ENCODE measurements around the gene CCZ1. TPM values are rescaled to one million over a fixed set of nuclear protein-coding genes. Genes with fewer than 3 reads are reported as not detected.
"Not testable (repeated sequence)": the region's sequence is repeated elsewhere in the genome, so short reads cannot be mapped to it uniquely, and the experiment has no call there.

Gene CCZ1
- total RNA-seq, 1 experiment from 2014 or later = 81.7 TPM

GRCh38 chr7:5869691-5870090 is 28.8 kb upstream of the CCZ1 start:
- H2AFZ ChIP-seq = no peak overlapping the region
- no peak overlapping the region for H3K27ac ChIP-seq
- no peaks in the 10 kb centered on the region for H4K20me1 ChIP-seq (ENCODE audit: insufficient read depth)
- no peaks in the 10 kb centered on the region for H3K36me3 ChIP-seq (ENCODE audit: low read depth)
- 0 out of 2 replicates have a peak, but pooled peaks cover 3% of the 10 kb centered on the region for H3F3A ChIP-seq (ENCODE audit: insufficient read depth, low read depth)
- POLR2A ChIA-PET (ENCODE audit: unreplicated experiment) = no interaction called here
- no peaks in the 10 kb centered on the region for H3K9me3 ChIP-seq (ENCODE audit: insufficient read depth, low read depth)
- no peaks in the 10 kb centered on the region for H3K79me2 ChIP-seq (ENCODE audit: low read depth)
- no peak for DNase-seq
- H3K27me3 ChIP-seq (ENCODE audit: insufficient read depth, low read depth) = peaks cover 3% of the 10 kb centered on the region
- no peak overlapping the region for H3K4me2 ChIP-seq
- H3K9me2 ChIP-seq (ENCODE audit: insufficient read depth) = no peaks in the 10 kb centered on the region
- BruUV-seq (replicated peaks) = no TSS peak
- no peak overlapping the region for H3K4me3 ChIP-seq
- CTCF ChIA-PET = no interaction called here
- intact Hi-C loops (cut with micrococcal nuclease; ENCODE audit: unreplicated experiment) = no loop called here
- H3K4me1 ChIP-seq (replicated peaks; ENCODE audit: insufficient read depth) = no peaks in the 10 kb centered on the region
- no peak for TF ChIP-seq CTCF (conservative IDR thresholded peaks at IDR 0.05)
- TF ChIP-seq EZH2 (IDR thresholded peaks at IDR 0.05; ENCODE audit: low read depth) = no peak

DNA sequence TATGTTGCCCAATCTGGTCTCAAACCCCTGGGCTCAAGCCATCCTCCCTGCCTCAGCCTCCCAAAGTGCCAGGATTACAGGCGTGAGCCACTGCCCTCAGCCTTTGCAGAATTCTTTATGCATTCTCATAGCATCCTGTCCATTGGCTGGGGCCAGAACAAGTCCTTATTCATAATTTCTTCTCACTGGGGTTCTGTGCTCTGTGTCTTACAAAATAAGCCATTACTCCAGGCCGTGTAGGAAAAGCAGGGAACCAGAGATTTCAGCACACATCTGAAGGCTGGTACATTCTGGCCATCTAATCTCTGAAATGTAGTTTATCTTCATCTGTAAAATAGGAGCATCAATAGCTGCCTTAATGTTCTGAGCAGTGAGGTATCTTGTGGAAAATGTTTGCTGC is 28.2 kb upstream of the CCZ1 start:
- H3K27ac ChIP-seq = no peak overlapping the region
- H3K79me2 ChIP-seq (ENCODE audit: low read depth) = no peaks in the 10 kb centered on the region
- CTCF ChIA-PET = no interaction called here
- no peaks in the 10 kb centered on the region; the same call in 1 of the 2 replicates for H3K27me3 ChIP-seq (ENCODE audit: insufficient read depth, low read depth)
- no peaks in the 10 kb centered on the region for H3K9me2 ChIP-seq (ENCODE audit: insufficient read depth)
- no peak for DNase-seq
- no peaks in the 10 kb centered on the region for H4K20me1 ChIP-seq (ENCODE audit: insufficient read depth)
- no peak overlapping the region for H3K4me2 ChIP-seq
- TF ChIP-seq EZH2 (IDR thresholded peaks at IDR 0.05; ENCODE audit: low read depth) (no peak), CTCF (conservative IDR thresholded peaks at IDR 0.05) (no peak)
- H3F3A ChIP-seq (ENCODE audit: insufficient read depth, low read depth) = 0 out of 2 replicates have a peak, but pooled peaks cover 3% of the 10 kb centered on the region
- no peaks in the 10 kb centered on the region for H3K9me3 ChIP-seq (ENCODE audit: insufficient read depth, low read depth)
- H3K4me1 ChIP-seq (replicated peaks; ENCODE audit: insufficient read depth) = no peaks in the 10 kb centered on the region
- H3K4me3 ChIP-seq = no peak overlapping the region
- POLR2A ChIA-PET (ENCODE audit: unreplicated experiment) = interaction anchor here (0.6 kb wide), 1 partner anchor 236 kb away, joined by 3 read pairs; no protein-coding TSS in a partner anchor
- BruUV-seq (replicated peaks) = no TSS peak
- no peaks in the 10 kb centered on the region for H3K36me3 ChIP-seq (ENCODE audit: low read depth)
- no peak overlapping the region for H2AFZ ChIP-seq
- intact Hi-C loops (cut with micrococcal nuclease; ENCODE audit: unreplicated experiment) = no loop called here

- no peak for DNase-seq
- Histone ChIP-seq H3K36me3 (ENCODE audit: low read depth) (no peaks in the 10 kb centered on the region), H3K4me3 (no peak overlapping the region), H3K27me3 (ENCODE audit: insufficient read depth, low read depth) (no peaks in the 10 kb centered on the region), H3K4me2 (no peak overlapping the region), H3K4me1 (replicated peaks; ENCODE audit: insufficient read depth) (no peaks in the 10 kb centered on the region), H3K79me2 (ENCODE audit: low read depth) (no peaks in the 10 kb centered on the region), H2AFZ (no peak overlapping the region), H4K20me1 (ENCODE audit: insufficient read depth) (no peaks in the 10 kb centered on the region), H3K9me3 (ENCODE audit: insufficient read depth, low read depth) (no peaks in the 10 kb centered on the region), H3F3A (ENCODE audit: insufficient read depth, low read depth) (0 out of 2 replicates have a peak, but pooled peaks cover 3% of the 10 kb centered on the region), H3K9me2 (ENCODE audit: insufficient read depth) (no peaks in the 10 kb centered on the region), H3K27ac (no peak overlapping the region)
- POLR2A ChIA-PET (ENCODE audit: unreplicated experiment) = no interaction called here
- CTCF ChIA-PET = no interaction called here
- TF ChIP-seq CTCF (conservative IDR thresholded peaks at IDR 0.05) (no peak), EZH2 (IDR thresholded peaks at IDR 0.05; ENCODE audit: low read depth) (no peak)
- intact Hi-C loops (cut with micrococcal nuclease; ENCODE audit: unreplicated experiment) = no loop called here
- BruUV-seq (replicated peaks) = no TSS peak
These were observed 26.2 kb upstream of the CCZ1 start for GRCh38 chr7:5872326-5872725.

GRCh38 chr7:5879591-5879990 is 18.9 kb upstream of the CCZ1 start:
- H3K4me3 ChIP-seq; H3K36me3 ChIP-seq (ENCODE audit: low read depth); H3K4me1 ChIP-seq (replicated peaks; ENCODE audit: insufficient read depth); H3K27me3 ChIP-seq (ENCODE audit: insufficient read depth, low read depth); H3K9me2 ChIP-seq (ENCODE audit: insufficient read depth); BruUV-seq (replicated peaks); intact Hi-C loops (cut with micrococcal nuclease; ENCODE audit: unreplicated experiment); H3K27ac ChIP-seq; H3F3A ChIP-seq (ENCODE audit: insufficient read depth, low read depth); H3K79me2 ChIP-seq (ENCODE audit: low read depth); DNase-seq; H3K9me3 ChIP-seq (ENCODE audit: insufficient read depth, low read depth); H2AFZ ChIP-seq; H3K4me2 ChIP-seq; H4K20me1 ChIP-seq (ENCODE audit: insufficient read depth): not testable (repeated sequence)
- ChIA-PET CTCF (interaction anchor here (0.7 kb wide), 1 partner anchor 248 kb away, joined by 8 read pairs; no protein-coding TSS in a partner anchor), POLR2A (ENCODE audit: unreplicated experiment) (interaction anchor here (0.6 kb wide), 2 partner anchors 600 to 761 kb away, joined by 5 to 25 read pairs; no protein-coding TSS in a partner anchor)

GRCh38 chr7:5880106-5880505 is 18.4 kb upstream of the CCZ1 start:
- BruUV-seq (replicated peaks) = not testable (repeated sequence)

More at GRCh38 chr7:5880106-5880505, 18.4 kb upstream of the CCZ1 start:
- DNase-seq; H3K27me3 ChIP-seq (ENCODE audit: insufficient read depth, low read depth); H3K27ac ChIP-seq; H3K79me2 ChIP-seq (ENCODE audit: low read depth); intact Hi-C loops (cut with micrococcal nuclease; ENCODE audit: unreplicated experiment); H4K20me1 ChIP-seq (ENCODE audit: insufficient read depth); H2AFZ ChIP-seq; H3K4me3 ChIP-seq; H3K9me2 ChIP-seq (ENCODE audit: insufficient read depth); H3F3A ChIP-seq (ENCODE audit: insufficient read depth, low read depth); H3K9me3 ChIP-seq (ENCODE audit: insufficient read depth, low read depth); H3K4me1 ChIP-seq (replicated peaks; ENCODE audit: insufficient read depth); H3K36me3 ChIP-seq (ENCODE audit: low read depth); H3K4me2 ChIP-seq: not testable (repeated sequence)
- POLR2A ChIA-PET (ENCODE audit: unreplicated experiment) = interaction anchor here (0.6 kb wide), 2 partner anchors 18 to 600 kb away, joined by 6 to 25 read pairs; no protein-coding TSS in a partner anchor
- CTCF ChIA-PET = interaction anchor here (0.7 kb wide), 1 partner anchor 248 kb away, joined by 8 read pairs; no protein-coding TSS in a partner anchor

Data from PC-9 (cell line).